Measurements from ENCODE around the gene ANKMY1. TPM values are rescaled to one million over a fixed set of nuclear protein-coding genes. Genes with fewer than 3 reads are reported as not detected.

The ANKMY1 gene
- total and polyA plus RNA-seq, 2 experiments from 2014 or later, result 5.1 to 10.1 TPM

- Histone ChIP-seq H3K36me3 (ENCODE audit: low read depth) (no peaks in the 10 kb centered on the region; the same call in 1 of the 2 replicates), H3F3A (ENCODE audit: insufficient read depth) (no peaks in the 10 kb centered on the region), H3K9me2 (ENCODE audit: insufficient read depth) (no peaks in the 10 kb centered on the region), H4K20me1 (ENCODE audit: insufficient read depth) (no peaks in the 10 kb centered on the region), H2AFZ (no peak overlapping the region), H3K27me3 (replicated peaks; ENCODE audit: insufficient read depth) (no peaks in the 10 kb centered on the region), H3K4me3 (no peak overlapping the region), H3K9me3 (ENCODE audit: low read depth) (no peaks in the 10 kb centered on the region), H3K9ac (no peak overlapping the region), H3K27ac (no peak overlapping the region), H3K4me2 (ENCODE audit: unreplicated experiment) (no peak overlapping the region), H3K4me1 (ENCODE audit: insufficient read depth) (peaks cover 5% of the 10 kb centered on the region; the same call in 1 of the 2 replicates), H3K79me2 (ENCODE audit: insufficient read depth) (peaks cover 31% of the 10 kb centered on the region)
- DNase-seq, result no peak
- WGBS, 2 experiments (ENCODE audit: low coverage in 1 of 2, low lambda C conversion rate in 2 of 2, missing lambda C conversion rate in 2 of 2), result 87 to 92% methylated on average over 13 of the region's 13 CpGs
- TF ChIP-seq EZH2phosphoT487 (IDR thresholded peaks at IDR 0.05; ENCODE audit: insufficient read depth, low read depth) (no peak), EZH2 (IDR thresholded peaks at IDR 0.05; ENCODE audit: insufficient read depth, poor library complexity, severe bottlenecking) (no peak)
- in situ Hi-C loops (cut with MboI), result no loop called here
Measured at GRCh38 chr2:240591784-240592183, 34.0 kb upstream of the ANKMY1 start.

- TF ChIP-seq EZH2 (IDR thresholded peaks at IDR 0.05; ENCODE audit: insufficient read depth, poor library complexity, severe bottlenecking), result no peak
- no peak for TF ChIP-seq EZH2phosphoT487 (IDR thresholded peaks at IDR 0.05; ENCODE audit: insufficient read depth, low read depth)
- Histone ChIP-seq H3K27me3 (replicated peaks; ENCODE audit: insufficient read depth) (no peaks in the 10 kb centered on the region), H3K4me2 (ENCODE audit: unreplicated experiment) (no peak overlapping the region), H2AFZ (no peak overlapping the region), H3K9me3 (ENCODE audit: low read depth) (no peaks in the 10 kb centered on the region), H3K9me2 (ENCODE audit: insufficient read depth) (no peaks in the 10 kb centered on the region), H3F3A (ENCODE audit: insufficient read depth) (no peaks in the 10 kb centered on the region), H3K27ac (no peak overlapping the region), H3K9ac (no peak overlapping the region), H3K36me3 (ENCODE audit: low read depth) (no peaks in the 10 kb centered on the region; the same call in 1 of the 2 replicates), H3K4me3 (no peak overlapping the region), H3K4me1 (ENCODE audit: insufficient read depth) (peaks cover 5% of the 10 kb centered on the region; the same call in 1 of the 2 replicates), H4K20me1 (ENCODE audit: insufficient read depth) (no peaks in the 10 kb centered on the region), H3K79me2 (ENCODE audit: insufficient read depth) (peaks cover 31% of the 10 kb centered on the region)
- in situ Hi-C loops (cut with MboI), result no loop called here
- 59% methylated on average over 6 of the region's 6 CpGs for WGBS, 2 experiments (ENCODE audit: low coverage in 1 of 2, low lambda C conversion rate in 2 of 2, missing lambda C conversion rate in 2 of 2)
- peak; percentile 11 for DNase-seq
Measured at GRCh38 chr2:240591226-240591625, 33.4 kb upstream of the ANKMY1 start.

DNA sequence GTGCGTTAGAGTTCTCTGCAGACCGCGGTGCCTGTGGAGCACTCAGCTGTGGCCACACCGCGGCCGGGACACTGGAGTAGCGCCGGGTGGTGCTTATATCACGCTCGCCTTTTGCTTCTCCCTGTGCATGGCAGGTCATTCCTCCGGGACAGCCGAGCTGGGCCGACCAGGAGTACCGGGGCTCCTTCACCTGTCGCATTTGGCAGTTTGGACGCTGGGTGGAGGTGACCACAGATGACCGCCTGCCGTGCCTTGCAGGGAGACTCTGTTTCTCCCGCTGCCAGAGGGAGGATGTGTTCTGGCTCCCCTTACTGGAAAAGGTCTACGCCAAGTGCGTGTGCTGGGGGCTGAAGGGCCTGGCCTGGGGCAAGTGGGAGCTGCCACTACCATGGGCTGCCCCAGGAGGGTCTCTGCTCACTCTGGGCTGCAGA, 32.9 kb upstream of the ANKMY1 start:
- TF ChIP-seq EZH2phosphoT487 (IDR thresholded peaks at IDR 0.05; ENCODE audit: insufficient read depth, low read depth) (no peak), EZH2 (IDR thresholded peaks at IDR 0.05; ENCODE audit: insufficient read depth, poor library complexity, severe bottlenecking) (no peak)
- H3K27me3 ChIP-seq (replicated peaks; ENCODE audit: insufficient read depth), result no peaks in the 10 kb centered on the region
- no peak overlapping the region for H3K27ac ChIP-seq
- H3K4me3 ChIP-seq, result no peak overlapping the region
- H4K20me1 ChIP-seq (ENCODE audit: insufficient read depth), result no peaks in the 10 kb centered on the region
- peaks cover 35% of the 10 kb centered on the region for H3K79me2 ChIP-seq (ENCODE audit: insufficient read depth)
- no peaks in the 10 kb centered on the region for H3K9me2 ChIP-seq (ENCODE audit: insufficient read depth)
- no peaks in the 10 kb centered on the region; the same call in 1 of the 2 replicates for H3K36me3 ChIP-seq (ENCODE audit: low read depth)
- in situ Hi-C loops (cut with MboI), result no loop called here
- H3K9ac ChIP-seq, result no peak overlapping the region
- no peak overlapping the region for H2AFZ ChIP-seq
- H3K4me1 ChIP-seq (ENCODE audit: insufficient read depth), result peaks cover 5% of the 10 kb centered on the region; the same call in 1 of the 2 replicates
- DNase-seq, result no peak
- H3K4me2 ChIP-seq (ENCODE audit: unreplicated experiment), result no peak overlapping the region
- WGBS, 2 experiments (ENCODE audit: low coverage in 1 of 2, low lambda C conversion rate in 2 of 2, missing lambda C conversion rate in 2 of 2), result 96 to 98% methylated on average over 21 of the region's 21 CpGs
- H3F3A ChIP-seq (ENCODE audit: insufficient read depth), result no peaks in the 10 kb centered on the region
- H3K9me3 ChIP-seq (ENCODE audit: low read depth), result no peaks in the 10 kb centered on the region

GRCh38 chr2:240589850-240590525, 32.2 kb upstream of the ANKMY1 start:
- Histone ChIP-seq H3K4me2 (ENCODE audit: unreplicated experiment) (no peak overlapping the region), H4K20me1 (ENCODE audit: insufficient read depth) (no peaks in the 10 kb centered on the region), H2AFZ (no peak overlapping the region), H3K4me3 (no peak overlapping the region), H3K27me3 (replicated peaks; ENCODE audit: insufficient read depth) (no peaks in the 10 kb centered on the region), H3K79me2 (ENCODE audit: insufficient read depth) (peaks cover 42% of the 10 kb centered on the region), H3K36me3 (ENCODE audit: low read depth) (no peaks in the 10 kb centered on the region; the same call in 1 of the 2 replicates), H3K27ac (no peak overlapping the region), H3K9ac (no peak overlapping the region), H3K9me2 (ENCODE audit: insufficient read depth) (no peaks in the 10 kb centered on the region), H3F3A (ENCODE audit: insufficient read depth) (no peaks in the 10 kb centered on the region), H3K9me3 (ENCODE audit: low read depth) (no peaks in the 10 kb centered on the region), H3K4me1 (ENCODE audit: insufficient read depth) (peaks cover 10% of the 10 kb centered on the region)
- in situ Hi-C loops (cut with MboI), result no loop called here
- WGBS, 2 experiments (ENCODE audit: low coverage in 1 of 2, low lambda C conversion rate in 2 of 2, missing lambda C conversion rate in 2 of 2), result 83 to 86% methylated on average over 16 of the region's 16 CpGs
- DNase-seq, result no peak
- no peak for TF ChIP-seq EZH2phosphoT487 (IDR thresholded peaks at IDR 0.05; ENCODE audit: insufficient read depth, low read depth)
- no peak for TF ChIP-seq EZH2 (IDR thresholded peaks at IDR 0.05; ENCODE audit: insufficient read depth, poor library complexity, severe bottlenecking)
